HEK293 (cell line): ENCODE data around the gene ANKRD40CL.

Source experiments
- CTCF ChIA-PET: fragments of 350-600 bp; formaldehyde crosslinking; extraction: SDS; loops from one replicate; lab custom pipeline; 2021; ENCODE audit warnings: antibody characterized with exemption; lab: Yijun Ruan, JAX
- POLR2A ChIA-PET: fragments of 300-600 bp; formaldehyde crosslinking; extraction: SDS; loops from one replicate; lab custom pipeline; 2020; ENCODE audit warnings: antibody characterized with exemption, inconsistent platforms; lab: Yijun Ruan, JAX
- H3K27ac ChIP-seq: fragments of 200-500 bp; sonication (Bioruptor generic); 2 replicates; pipeline ENCODE4 v1.5.1; 2014; ENCODE audit warnings: low read depth, low read length, control low read depth, inconsistent platforms; ENCODE audit errors: extremely low read depth
- H3K36me3 ChIP-seq, 2 experiments: fragments of 200-500 bp in 1 of 2; sonication (Bioruptor generic) in 1 of 2; 1 replicate in 1 of 2; 2 replicates in 1 of 2; pipeline ENCODE4 v1.5.1; 2014 to 2017; ENCODE audit warnings: inconsistent platforms in 2 of 2, low read length in 2 of 2; ENCODE audit not compliant: control insufficient read depth in 2 of 2, insufficient read depth in 1 of 2
- H3K4me1 ChIP-seq: fragments of 200-500 bp; sonication (Bioruptor generic); 2 replicates; pipeline ENCODE4 v1.5.1; 2014; ENCODE audit warnings: mild to moderate bottlenecking, low read length, inconsistent platforms; ENCODE audit not compliant: control insufficient read depth, insufficient read depth
- H3K4me3 ChIP-seq: 2 replicates; pipeline ENCODE4 v1.5.1; 2011; ENCODE audit warnings: low read depth, mild to moderate bottlenecking, control low read depth, low read length, moderate library complexity
- H3K9me3 ChIP-seq: fragments of 200-500 bp; sonication (Bioruptor generic); 2 replicates; pipeline ENCODE4 v1.5.1; 2014; ENCODE audit warnings: low read depth, low read length, inconsistent platforms; ENCODE audit not compliant: control insufficient read depth, insufficient read depth
- EGR2 ChIP-seq: fragments of 450-650 bp; formaldehyde crosslinking; IDR thresholded peaks from 2 replicates; pipeline ENCODE4 v1.5.1; 2016; ENCODE audit warnings: low read depth, missing biosample characterization, missing genetic modification characterization
- IKZF3 ChIP-seq: fragments of 450-650 bp; IDR thresholded peaks from 2 replicates; pipeline ENCODE4 v1.5.0; 2018; ENCODE audit warnings: missing biosample characterization, mild to moderate bottlenecking, missing genetic modification characterization, moderate library complexity
- KLF9 ChIP-seq: fragments of 450-650 bp; formaldehyde crosslinking; IDR thresholded peaks from 2 replicates; pipeline ENCODE4 v1.5.1; 2016; ENCODE audit warnings: missing biosample characterization, missing genetic modification characterization, low read depth
- REPIN1 ChIP-seq: fragments of 450-650 bp; formaldehyde crosslinking; IDR thresholded peaks from 2 replicates; pipeline ENCODE4 v1.5.1; 2017; ENCODE audit warnings: missing biosample characterization, missing genetic modification characterization, low read depth
- SALL2 ChIP-seq: fragments of 450-650 bp; formaldehyde crosslinking; IDR thresholded peaks from 2 replicates; pipeline ENCODE4 v1.5.0; 2017; ENCODE audit warnings: missing biosample characterization, mild to moderate bottlenecking, missing genetic modification characterization, borderline replicate concordance
- SCRT1 ChIP-seq: fragments of 450-650 bp; formaldehyde crosslinking; IDR thresholded peaks from 2 replicates; pipeline ENCODE4 v1.5.1; 2016; ENCODE audit warnings: missing biosample characterization, missing genetic modification characterization, borderline replicate concordance
- SP3 ChIP-seq: fragments of 450-650 bp; formaldehyde crosslinking; IDR thresholded peaks from 2 replicates; pipeline ENCODE4 v1.5.1; 2016; ENCODE audit warnings: missing biosample characterization, missing genetic modification characterization
- ZFHX2 ChIP-seq: fragments of 450-650 bp; formaldehyde crosslinking; conservative IDR thresholded peaks from 2 replicates; pipeline ENCODE4 v1.5.1; 2016; ENCODE audit warnings: missing biosample characterization, missing genetic modification characterization
- ZNF16 ChIP-seq: fragments of 450-650 bp; formaldehyde crosslinking; IDR thresholded peaks from 2 replicates; pipeline ENCODE4 v1.5.1; 2016; ENCODE audit warnings: low read depth, missing biosample characterization, missing genetic modification characterization
- ZNF324 ChIP-seq: fragments of 450-650 bp; formaldehyde crosslinking; IDR thresholded peaks from 2 replicates; pipeline ENCODE4 v1.5.1; 2016; ENCODE audit warnings: missing biosample characterization, missing genetic modification characterization
- ZNF501 ChIP-seq: fragments of 450-650 bp; formaldehyde crosslinking; IDR thresholded peaks from 2 replicates; pipeline ENCODE4 v1.5.1; 2016; ENCODE audit warnings: missing biosample characterization, missing genetic modification characterization
- ZNF571 ChIP-seq: fragments of 450-650 bp; formaldehyde crosslinking; IDR thresholded peaks from 2 replicates; pipeline ENCODE4 v1.5.0; 2017; ENCODE audit warnings: missing biosample characterization, missing genetic modification characterization
- ZNF580 ChIP-seq: fragments of 450-650 bp; formaldehyde crosslinking; IDR thresholded peaks from 2 replicates; pipeline ENCODE4 v1.5.1; 2016; ENCODE audit warnings: missing biosample characterization, missing genetic modification characterization
- ZNF837 ChIP-seq: fragments of 450-650 bp; formaldehyde crosslinking; IDR thresholded peaks from 2 replicates; pipeline ENCODE4 v1.5.1; 2016; ENCODE audit warnings: missing biosample characterization, missing genetic modification characterization
- ZSCAN23 ChIP-seq: fragments of 450-650 bp; formaldehyde crosslinking; IDR thresholded peaks from 2 replicates; pipeline ENCODE4 v1.5.1; 2016; ENCODE audit warnings: missing biosample characterization, missing genetic modification characterization
- TF ChIP-seq, protein P1 (sequence below): fragments of 450-650 bp; formaldehyde crosslinking; IDR thresholded peaks from 2 replicates; pipeline ENCODE4 v1.5.1; 2016; ENCODE audit warnings: missing biosample characterization, missing genetic modification characterization, borderline replicate concordance
- TF ChIP-seq, protein P2 (sequence below): fragments of 450-650 bp; formaldehyde crosslinking; conservative IDR thresholded peaks from 2 replicates; pipeline ENCODE4 v1.5.1; 2016; ENCODE audit warnings: low read depth, missing biosample characterization, missing genetic modification characterization
- TF ChIP-seq, protein P3 (sequence below): fragments of 450-650 bp; formaldehyde crosslinking; IDR thresholded peaks from 2 replicates; pipeline ENCODE4 v1.5.1; 2016; ENCODE audit warnings: missing biosample characterization, missing genetic modification characterization

ANKRD40CL gene

DNA sequence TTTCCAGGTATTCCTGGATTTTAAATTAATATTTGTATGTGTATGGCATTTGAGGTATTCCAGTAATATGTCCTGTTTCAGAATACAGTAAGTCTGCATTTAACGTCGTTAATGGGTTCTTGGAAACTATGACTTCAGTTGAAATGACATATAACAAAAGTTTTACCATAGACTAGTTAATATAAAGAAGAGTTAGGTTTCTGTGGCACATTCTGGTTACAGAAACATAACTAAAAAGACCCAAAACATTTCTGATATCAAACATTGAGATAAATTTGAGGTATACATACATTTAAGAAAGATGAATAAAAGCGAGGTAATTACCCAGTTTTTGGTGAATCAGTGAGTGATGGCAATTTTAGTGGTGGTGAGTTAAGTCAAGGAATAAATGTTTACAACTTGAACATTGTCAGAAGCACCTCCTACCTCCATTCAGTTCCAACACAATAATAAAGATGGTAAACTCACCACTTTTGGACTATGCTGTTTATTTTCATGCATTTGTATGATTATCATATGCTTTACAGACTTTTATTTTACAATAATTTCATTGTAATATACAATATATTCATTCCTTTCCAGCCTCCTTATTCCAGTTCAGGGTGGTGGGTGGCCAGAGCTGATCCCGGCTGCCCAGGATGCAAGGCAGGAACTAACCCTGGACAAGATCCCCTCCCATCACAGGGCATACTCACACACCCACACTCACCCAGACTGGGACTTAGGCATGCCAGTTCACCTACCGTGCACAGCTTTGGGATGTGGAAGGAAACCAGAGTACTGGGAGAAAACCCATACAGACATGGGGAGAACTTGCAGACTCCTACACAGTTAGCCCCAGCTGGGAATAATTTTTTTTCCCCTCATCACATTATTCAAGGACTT is 38.2 kb downstream of the ANKRD40CL start:
- H3K27ac ChIP-seq: no peak overlapping the region
- TF ChIP-seq, protein P1, sequence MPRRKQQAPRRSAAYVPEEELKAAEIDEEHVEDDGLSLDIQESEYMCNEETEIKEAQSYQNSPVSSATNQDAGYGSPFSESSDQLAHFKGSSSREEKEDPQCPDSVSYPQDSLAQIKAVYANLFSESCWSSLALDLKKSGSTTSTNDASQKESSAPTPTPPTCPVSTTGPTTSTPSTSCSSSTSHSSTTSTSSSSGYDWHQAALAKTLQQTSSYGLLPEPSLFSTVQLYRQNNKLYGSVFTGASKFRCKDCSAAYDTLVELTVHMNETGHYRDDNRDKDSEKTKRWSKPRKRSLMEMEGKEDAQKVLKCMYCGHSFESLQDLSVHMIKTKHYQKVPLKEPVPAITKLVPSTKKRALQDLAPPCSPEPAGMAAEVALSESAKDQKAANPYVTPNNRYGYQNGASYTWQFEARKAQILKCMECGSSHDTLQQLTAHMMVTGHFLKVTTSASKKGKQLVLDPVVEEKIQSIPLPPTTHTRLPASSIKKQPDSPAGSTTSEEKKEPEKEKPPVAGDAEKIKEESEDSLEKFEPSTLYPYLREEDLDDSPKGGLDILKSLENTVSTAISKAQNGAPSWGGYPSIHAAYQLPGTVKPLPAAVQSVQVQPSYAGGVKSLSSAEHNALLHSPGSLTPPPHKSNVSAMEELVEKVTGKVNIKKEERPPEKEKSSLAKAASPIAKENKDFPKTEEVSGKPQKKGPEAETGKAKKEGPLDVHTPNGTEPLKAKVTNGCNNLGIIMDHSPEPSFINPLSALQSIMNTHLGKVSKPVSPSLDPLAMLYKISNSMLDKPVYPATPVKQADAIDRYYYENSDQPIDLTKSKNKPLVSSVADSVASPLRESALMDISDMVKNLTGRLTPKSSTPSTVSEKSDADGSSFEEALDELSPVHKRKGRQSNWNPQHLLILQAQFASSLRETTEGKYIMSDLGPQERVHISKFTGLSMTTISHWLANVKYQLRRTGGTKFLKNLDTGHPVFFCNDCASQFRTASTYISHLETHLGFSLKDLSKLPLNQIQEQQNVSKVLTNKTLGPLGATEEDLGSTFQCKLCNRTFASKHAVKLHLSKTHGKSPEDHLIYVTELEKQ (tag by site-specific recombination): no peak
- TF ChIP-seq ZNF837 (tag by site-specific recombination): no peak
- no peak for TF ChIP-seq REPIN1
- no peak for TF ChIP-seq SP3 (tag by site-specific recombination)
- TF ChIP-seq ZSCAN23 (tag by site-specific recombination): no peak
- TF ChIP-seq, protein P2, sequence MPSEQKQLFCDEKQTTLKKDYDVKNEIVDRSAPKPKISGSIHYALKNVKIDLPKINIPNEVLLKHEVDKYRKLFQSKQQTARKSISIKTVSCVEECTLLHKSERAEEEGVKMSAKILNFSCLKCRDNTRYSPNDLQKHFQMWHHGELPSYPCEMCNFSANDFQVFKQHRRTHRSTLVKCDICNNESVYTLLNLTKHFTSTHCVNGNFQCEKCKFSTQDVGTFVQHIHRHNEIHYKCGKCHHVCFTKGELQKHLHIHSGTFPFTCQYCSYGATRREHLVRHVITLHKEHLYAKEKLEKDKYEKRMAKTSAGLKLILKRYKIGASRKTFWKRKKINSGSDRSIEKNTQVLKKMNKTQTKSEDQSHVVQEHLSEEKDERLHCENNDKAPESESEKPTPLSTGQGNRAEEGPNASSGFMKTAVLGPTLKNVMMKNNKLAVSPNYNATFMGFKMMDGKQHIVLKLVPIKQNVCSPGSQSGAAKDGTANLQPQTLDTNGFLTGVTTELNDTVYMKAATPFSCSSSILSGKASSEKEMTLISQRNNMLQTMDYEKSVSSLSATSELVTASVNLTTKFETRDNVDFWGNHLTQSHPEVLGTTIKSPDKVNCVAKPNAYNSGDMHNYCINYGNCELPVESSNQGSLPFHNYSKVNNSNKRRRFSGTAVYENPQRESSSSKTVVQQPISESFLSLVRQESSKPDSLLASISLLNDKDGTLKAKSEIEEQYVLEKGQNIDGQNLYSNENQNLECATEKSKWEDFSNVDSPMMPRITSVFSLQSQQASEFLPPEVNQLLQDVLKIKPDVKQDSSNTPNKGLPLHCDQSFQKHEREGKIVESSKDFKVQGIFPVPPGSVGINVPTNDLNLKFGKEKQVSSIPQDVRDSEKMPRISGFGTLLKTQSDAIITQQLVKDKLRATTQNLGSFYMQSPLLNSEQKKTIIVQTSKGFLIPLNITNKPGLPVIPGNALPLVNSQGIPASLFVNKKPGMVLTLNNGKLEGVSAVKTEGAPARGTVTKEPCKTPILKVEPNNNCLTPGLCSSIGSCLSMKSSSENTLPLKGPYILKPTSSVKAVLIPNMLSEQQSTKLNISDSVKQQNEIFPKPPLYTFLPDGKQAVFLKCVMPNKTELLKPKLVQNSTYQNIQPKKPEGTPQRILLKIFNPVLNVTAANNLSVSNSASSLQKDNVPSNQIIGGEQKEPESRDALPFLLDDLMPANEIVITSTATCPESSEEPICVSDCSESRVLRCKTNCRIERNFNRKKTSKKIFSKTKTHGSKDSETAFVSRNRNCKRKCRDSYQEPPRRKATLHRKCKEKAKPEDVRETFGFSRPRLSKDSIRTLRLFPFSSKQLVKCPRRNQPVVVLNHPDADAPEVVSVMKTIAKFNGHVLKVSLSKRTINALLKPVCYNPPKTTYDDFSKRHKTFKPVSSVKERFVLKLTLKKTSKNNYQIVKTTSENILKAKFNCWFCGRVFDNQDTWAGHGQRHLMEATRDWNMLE: no peak
- TF ChIP-seq EGR2 (tag by site-specific recombination): peak; percentile 45; the same call in 1 of the 2 replicates
- no peak for TF ChIP-seq KLF9 (tag by site-specific recombination)
- TF ChIP-seq ZNF580 (tag by site-specific recombination): no peak
- no peak for TF ChIP-seq ZNF324 (tag by site-specific recombination)
- no peak for TF ChIP-seq ZNF501 (tag by site-specific recombination)
- TF ChIP-seq ZNF571 (tag by site-specific recombination): no peak
- TF ChIP-seq, protein P3, sequence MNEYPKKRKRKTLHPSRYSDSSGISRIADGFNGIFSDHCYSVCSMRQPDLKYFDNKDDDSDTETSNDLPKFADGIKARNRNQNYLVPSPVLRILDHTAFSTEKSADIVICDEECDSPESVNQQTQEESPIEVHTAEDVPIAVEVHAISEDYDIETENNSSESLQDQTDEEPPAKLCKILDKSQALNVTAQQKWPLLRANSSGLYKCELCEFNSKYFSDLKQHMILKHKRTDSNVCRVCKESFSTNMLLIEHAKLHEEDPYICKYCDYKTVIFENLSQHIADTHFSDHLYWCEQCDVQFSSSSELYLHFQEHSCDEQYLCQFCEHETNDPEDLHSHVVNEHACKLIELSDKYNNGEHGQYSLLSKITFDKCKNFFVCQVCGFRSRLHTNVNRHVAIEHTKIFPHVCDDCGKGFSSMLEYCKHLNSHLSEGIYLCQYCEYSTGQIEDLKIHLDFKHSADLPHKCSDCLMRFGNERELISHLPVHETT: no peak
- no peak for TF ChIP-seq SALL2 (tag by site-specific recombination)
- TF ChIP-seq IKZF3 (tag by site-specific recombination): peak; percentile 27; the same call in 1 of the 2 replicates
- TF ChIP-seq ZFHX2 (tag by site-specific recombination): peak; percentile 58
- no peak for TF ChIP-seq ZNF16 (tag by site-specific recombination)
- TF ChIP-seq SCRT1: no peak
- TF ChIP-seq, all 188 proteins: peak for 3
- ChIA-PET CTCF (interaction anchor here (0.9 to 1.2 kb wide), 2 partner anchors 10 to 20 kb away, joined by 3 read pairs; no protein-coding TSS in a partner anchor), POLR2A (interaction anchor here (1.5 kb wide), 1 partner anchor 10 kb away, joined by 5 read pairs; the partner anchor contains the start of gene LUC7L3)
- H3K36me3 ChIP-seq: peaks cover 11 to 15% of the 10 kb centered on the region in 2 experiments
- H3K4me1 ChIP-seq: peaks cover 43% of the 10 kb centered on the region
- no peaks in the 10 kb centered on the region for H3K9me3 ChIP-seq
- no peak overlapping the region for H3K4me3 ChIP-seq
